Measurements from ENCODE around the gene DAAM2.

DAAM2 gene

GRCh38 chr6:39835821-39836295, 43.7 kb downstream of the DAAM2 start:
- ATAC-seq (ENCODE audit: low read depth) = no peak

GRCh38 chr6:39836606-39837005, 44.4 kb downstream of the DAAM2 start:
- no peak for DNase-seq (ENCODE audit: low spot score in 2 of 2)
- H3K27me3 Mint-ChIP-seq = peaks cover 26% of the 10 kb centered on the region
- no peaks in the 10 kb centered on the region for H3K36me3 Mint-ChIP-seq
- no peaks in the 10 kb centered on the region for H3K4me1 Mint-ChIP-seq
- H3K27ac Mint-ChIP-seq = no peak overlapping the region
- no peak overlapping the region for H3K4me3 Mint-ChIP-seq
- ATAC-seq (ENCODE audit: low read depth) = no peak
- H3K9me3 Mint-ChIP-seq = no peaks in the 10 kb centered on the region

More at GRCh38 chr6:39835821-39836295, 43.7 kb downstream of the DAAM2 start:
- H3K9me3 Mint-ChIP-seq = no peaks in the 10 kb centered on the region
- H3K27ac Mint-ChIP-seq = no peak overlapping the region
- H3K4me3 Mint-ChIP-seq = no peak overlapping the region
- peaks cover 29% of the 10 kb centered on the region for H3K27me3 Mint-ChIP-seq
- no peaks in the 10 kb centered on the region for H3K4me1 Mint-ChIP-seq
- H3K36me3 Mint-ChIP-seq = no peaks in the 10 kb centered on the region
- no peak for DNase-seq (ENCODE audit: low spot score in 2 of 2)

- no peaks in the 10 kb centered on the region for H3K9me3 Mint-ChIP-seq
Measured at GRCh38 chr6:39839445-39839844, 47.3 kb downstream of the DAAM2 start.

GRCh38 chr6:39840781-39841180, 48.6 kb downstream of the DAAM2 start:
- ATAC-seq (ENCODE audit: low read depth) (no peak), DNase-seq (ENCODE audit: low spot score in 2 of 2) (no peak)
- Mint-ChIP-seq H3K36me3 (no peaks in the 10 kb centered on the region), H3K9me3 (no peaks in the 10 kb centered on the region), H3K4me3 (no peak overlapping the region), H3K27me3 (peaks cover 22% of the 10 kb centered on the region), H3K27ac (no peak overlapping the region), H3K4me1 (no peaks in the 10 kb centered on the region)

More at GRCh38 chr6:39839445-39839844, 47.3 kb downstream of the DAAM2 start:
- no peak for DNase-seq (ENCODE audit: low spot score in 2 of 2)
- no peak overlapping the region for H3K4me3 Mint-ChIP-seq
- ATAC-seq (ENCODE audit: low read depth) = no peak
- H3K4me1 Mint-ChIP-seq = no peaks in the 10 kb centered on the region
- no peak overlapping the region for H3K27ac Mint-ChIP-seq
- H3K36me3 Mint-ChIP-seq = no peaks in the 10 kb centered on the region
- peaks cover 25% of the 10 kb centered on the region for H3K27me3 Mint-ChIP-seq

GRCh38 chr6:39841291-39841690, 49.1 kb downstream of the DAAM2 start:
- Mint-ChIP-seq H3K4me1 (no peaks in the 10 kb centered on the region), H3K27me3 (peaks cover 18% of the 10 kb centered on the region), H3K9me3 (no peaks in the 10 kb centered on the region), H3K4me3 (no peak overlapping the region), H3K36me3 (no peaks in the 10 kb centered on the region), H3K27ac (no peak overlapping the region)
- no peak for ATAC-seq (ENCODE audit: low read depth)
- no peak for DNase-seq (ENCODE audit: low spot score in 2 of 2)

GRCh38 chr6:39841923-39842322, 49.7 kb downstream of the DAAM2 start:
- no peaks in the 10 kb centered on the region for H3K36me3 Mint-ChIP-seq
- H3K9me3 Mint-ChIP-seq = no peaks in the 10 kb centered on the region
- H3K27ac Mint-ChIP-seq = no peak overlapping the region
- ATAC-seq (ENCODE audit: low read depth) = no peak
- H3K4me3 Mint-ChIP-seq = no peak overlapping the region
- peaks cover 17% of the 10 kb centered on the region for H3K27me3 Mint-ChIP-seq
- DNase-seq (ENCODE audit: low spot score in 2 of 2) = no peak
- no peaks in the 10 kb centered on the region for H3K4me1 Mint-ChIP-seq

- H3K27me3 Mint-ChIP-seq = peaks cover 13% of the 10 kb centered on the region
- no peak for DNase-seq (ENCODE audit: low spot score in 2 of 2)
Measured at GRCh38 chr6:39843305-39844020, 51.3 kb downstream of the DAAM2 start.

GRCh38 chr6:39844866-39845265, 52.7 kb downstream of the DAAM2 start:
- H3K4me1 Mint-ChIP-seq = no peaks in the 10 kb centered on the region
- DNase-seq (ENCODE audit: low spot score in 2 of 2) (no peak), ATAC-seq (ENCODE audit: low read depth) (no peak)
- no peak overlapping the region for H3K27ac Mint-ChIP-seq
- no peaks in the 10 kb centered on the region for H3K9me3 Mint-ChIP-seq
- no peak overlapping the region for H3K4me3 Mint-ChIP-seq
- H3K27me3 Mint-ChIP-seq = peaks cover 11% of the 10 kb centered on the region
- no peaks in the 10 kb centered on the region for H3K36me3 Mint-ChIP-seq

More at GRCh38 chr6:39843305-39844020, 51.3 kb downstream of the DAAM2 start:
- Mint-ChIP-seq H3K36me3 (no peaks in the 10 kb centered on the region), H3K4me3 (no peak overlapping the region), H3K4me1 (no peaks in the 10 kb centered on the region), H3K9me3 (no peaks in the 10 kb centered on the region), H3K27ac (no peak overlapping the region)
- no peak for ATAC-seq (ENCODE audit: low read depth)

GRCh38 chr6:39847221-39847620, 55.0 kb downstream of the DAAM2 start:
- no peaks in the 10 kb centered on the region for H3K4me1 Mint-ChIP-seq
- no peak overlapping the region for H3K4me3 Mint-ChIP-seq
- H3K27me3 Mint-ChIP-seq = peaks cover 5% of the 10 kb centered on the region
- peaks cover 2% of the 10 kb centered on the region for H3K9me3 Mint-ChIP-seq
- H3K36me3 Mint-ChIP-seq = no peaks in the 10 kb centered on the region
- H3K27ac Mint-ChIP-seq = no peak overlapping the region
- ATAC-seq (ENCODE audit: low read depth) (no peak), DNase-seq (ENCODE audit: low spot score in 2 of 2) (no peak)

GRCh38 chr6:39848171-39848570, 56.0 kb downstream of the DAAM2 start:
- Mint-ChIP-seq H3K4me3 (no peak overlapping the region), H3K27ac (no peak overlapping the region), H3K27me3 (peaks cover 5% of the 10 kb centered on the region), H3K36me3 (no peaks in the 10 kb centered on the region), H3K4me1 (no peaks in the 10 kb centered on the region), H3K9me3 (peaks cover 2% of the 10 kb centered on the region)
- DNase-seq (ENCODE audit: low spot score in 2 of 2) = no peak
- no peak for ATAC-seq (ENCODE audit: low read depth)

GRCh38 chr6:39849228-39849627, 57.1 kb downstream of the DAAM2 start:
- ATAC-seq (ENCODE audit: low read depth) (no peak), DNase-seq (ENCODE audit: low spot score in 2 of 2) (no peak)
- Mint-ChIP-seq H3K9me3 (peaks cover 2% of the 10 kb centered on the region), H3K36me3 (no peaks in the 10 kb centered on the region), H3K27ac (no peak overlapping the region), H3K4me1 (no peaks in the 10 kb centered on the region), H3K27me3 (peaks cover 5% of the 10 kb centered on the region), H3K4me3 (no peak overlapping the region)

GRCh38 chr6:39849764-39850163, 57.6 kb downstream of the DAAM2 start:
- Mint-ChIP-seq H3K27me3 (peaks cover 5% of the 10 kb centered on the region), H3K27ac (no peak overlapping the region), H3K4me1 (no peaks in the 10 kb centered on the region), H3K4me3 (no peak overlapping the region), H3K9me3 (peaks cover 2% of the 10 kb centered on the region), H3K36me3 (no peaks in the 10 kb centered on the region)
- ATAC-seq (ENCODE audit: low read depth) (no peak), DNase-seq (ENCODE audit: low spot score in 2 of 2) (no peak)

- no peaks in the 10 kb centered on the region for H3K36me3 Mint-ChIP-seq
- DNase-seq (ENCODE audit: low spot score in 2 of 2) = no peak
- H3K27ac Mint-ChIP-seq = no peak overlapping the region
- ATAC-seq (ENCODE audit: low read depth) = no peak
- H3K4me1 Mint-ChIP-seq = no peaks in the 10 kb centered on the region
- H3K4me3 Mint-ChIP-seq = no peak overlapping the region
- peaks cover 2% of the 10 kb centered on the region for H3K9me3 Mint-ChIP-seq
- peaks cover 9% of the 10 kb centered on the region for H3K27me3 Mint-ChIP-seq
Measured at GRCh38 chr6:39850736-39851297, 58.6 kb downstream of the DAAM2 start.

GRCh38 chr6:39851331-39851730, 59.2 kb downstream of the DAAM2 start:
- Mint-ChIP-seq H3K4me3 (no peak overlapping the region), H3K27ac (no peak overlapping the region)
- ATAC-seq (ENCODE audit: low read depth) = no peak

GRCh38 chr6:39852324-39852723, 60.1 kb downstream of the DAAM2 start:
- Mint-ChIP-seq H3K4me3 (no peak overlapping the region), H3K9me3 (peaks cover 2% of the 10 kb centered on the region), H3K4me1 (no peaks in the 10 kb centered on the region), H3K27ac (no peak overlapping the region), H3K36me3 (no peaks in the 10 kb centered on the region), H3K27me3 (peaks cover 9% of the 10 kb centered on the region)
- DNase-seq (ENCODE audit: low spot score in 2 of 2) (no peak), ATAC-seq (ENCODE audit: low read depth) (no peak)

More at GRCh38 chr6:39851331-39851730, 59.2 kb downstream of the DAAM2 start:
- H3K36me3 Mint-ChIP-seq = no peaks in the 10 kb centered on the region
- peaks cover 2% of the 10 kb centered on the region for H3K9me3 Mint-ChIP-seq
- no peaks in the 10 kb centered on the region for H3K4me1 Mint-ChIP-seq
- no peak for DNase-seq (ENCODE audit: low spot score in 2 of 2)
- H3K27me3 Mint-ChIP-seq = peaks cover 9% of the 10 kb centered on the region

All from memory B cell (primary cell).